Brain microvascular endothelial cell (primary cell): Measurements from ENCODE around the gene UGT2B7.

ENCODE experiments used
- DNase-seq: peaks from one replicate; pipeline ENCODE4 v3.0.0-alpha.2; 2020
- H3K27ac ChIP-seq: fragments of 250-450 bp; sonication (Bioruptor Pico); 2 replicates; pipeline ENCODE4 v1.5.1; 2020; ENCODE audit warnings: mild to moderate bottlenecking, moderate library complexity
- H3K27me3 ChIP-seq: fragments of 250-450 bp; sonication (Bioruptor Pico); replicated peaks from 2 replicates; pipeline ENCODE4 v1.5.1; 2020; ENCODE audit warnings: mild to moderate bottlenecking
- H3K36me3 ChIP-seq: fragments of 250-450 bp; sonication (Bioruptor Pico); replicated peaks from 2 replicates; pipeline ENCODE4 v1.5.1; 2020; ENCODE audit warnings: mild to moderate bottlenecking
- H3K4me3 ChIP-seq: 2 replicates; pipeline ENCODE4 v1.5.1; 2011; ENCODE audit warnings: low read depth, mild to moderate bottlenecking, control low read depth, low read length, moderate library complexity
- CTCF ChIP-seq: IDR thresholded peaks from 2 replicates; pipeline ENCODE4 v1.5.1; 2011; ENCODE audit warnings: low read depth, mild to moderate bottlenecking, moderate library complexity, low read length, control low read depth, inconsistent platforms; ENCODE audit errors: missing control alignments
- in situ Hi-C: cut with HindIII; loops from 2 replicates; pipeline ENCODE4 v1.10.0; 2017; ENCODE audit warnings: low sequenced_read_pairs, low pct_ligation_motif_present

Gene UGT2B7

GRCh38 chr4:69064391-69064790 is 31.9 kb upstream of the UGT2B7 start:
- TF ChIP-seq CTCF, result no peak
- in situ Hi-C loops, result no loop called here
- H3K36me3 ChIP-seq, result no peaks in the 10 kb centered on the region
- H3K27me3 ChIP-seq, result no peaks in the 10 kb centered on the region
- H3K4me3 ChIP-seq, result no peak overlapping the region
- DNase-seq, result no peak
- H3K27ac ChIP-seq, result no peak overlapping the region

GRCh38 chr4:69066945-69067344 is 29.3 kb upstream of the UGT2B7 start:
- TF ChIP-seq CTCF, result no peak
- DNase-seq, result peak; percentile 72
- no peak overlapping the region for H3K4me3 ChIP-seq
- no peak overlapping the region for H3K27ac ChIP-seq
- in situ Hi-C loops, result no loop called here
- H3K27me3 ChIP-seq, result no peaks in the 10 kb centered on the region
- no peaks in the 10 kb centered on the region for H3K36me3 ChIP-seq

- in situ Hi-C loops, result no loop called here
- no peak for TF ChIP-seq CTCF
- no peak for DNase-seq
- no peaks in the 10 kb centered on the region for H3K36me3 ChIP-seq
- H3K27me3 ChIP-seq, result no peaks in the 10 kb centered on the region
- H3K27ac ChIP-seq, result no peak overlapping the region
- no peak overlapping the region for H3K4me3 ChIP-seq
Observed at GRCh38 chr4:69069085-69069484, 27.2 kb upstream of the UGT2B7 start.

- DNase-seq, result no peak
- in situ Hi-C loops, result no loop called here
- H3K36me3 ChIP-seq, result no peaks in the 10 kb centered on the region
- no peak overlapping the region for H3K27ac ChIP-seq
- H3K27me3 ChIP-seq, result no peaks in the 10 kb centered on the region
- TF ChIP-seq CTCF, result no peak
- no peak overlapping the region for H3K4me3 ChIP-seq
Observed at GRCh38 chr4:69070590-69070989, 25.7 kb upstream of the UGT2B7 start.

- Histone ChIP-seq H3K27me3 (no peaks in the 10 kb centered on the region), H3K36me3 (no peaks in the 10 kb centered on the region), H3K27ac (no peak overlapping the region), H3K4me3 (no peak overlapping the region)
- in situ Hi-C loops, result no loop called here
- DNase-seq, result no peak
- TF ChIP-seq CTCF, result no peak
Observed at GRCh38 chr4:69071286-69071685, 25.0 kb upstream of the UGT2B7 start.

- H3K27ac ChIP-seq, result no peak overlapping the region
- H3K27me3 ChIP-seq, result no peaks in the 10 kb centered on the region
- in situ Hi-C loops, result no loop called here
- TF ChIP-seq CTCF, result no peak
- no peak for DNase-seq
- H3K36me3 ChIP-seq, result no peaks in the 10 kb centered on the region
- no peak overlapping the region for H3K4me3 ChIP-seq
Observed at GRCh38 chr4:69073375-69073774, 22.9 kb upstream of the UGT2B7 start.
